Measurements from ENCODE around the gene RCOR1.

Gene RCOR1

DNA sequence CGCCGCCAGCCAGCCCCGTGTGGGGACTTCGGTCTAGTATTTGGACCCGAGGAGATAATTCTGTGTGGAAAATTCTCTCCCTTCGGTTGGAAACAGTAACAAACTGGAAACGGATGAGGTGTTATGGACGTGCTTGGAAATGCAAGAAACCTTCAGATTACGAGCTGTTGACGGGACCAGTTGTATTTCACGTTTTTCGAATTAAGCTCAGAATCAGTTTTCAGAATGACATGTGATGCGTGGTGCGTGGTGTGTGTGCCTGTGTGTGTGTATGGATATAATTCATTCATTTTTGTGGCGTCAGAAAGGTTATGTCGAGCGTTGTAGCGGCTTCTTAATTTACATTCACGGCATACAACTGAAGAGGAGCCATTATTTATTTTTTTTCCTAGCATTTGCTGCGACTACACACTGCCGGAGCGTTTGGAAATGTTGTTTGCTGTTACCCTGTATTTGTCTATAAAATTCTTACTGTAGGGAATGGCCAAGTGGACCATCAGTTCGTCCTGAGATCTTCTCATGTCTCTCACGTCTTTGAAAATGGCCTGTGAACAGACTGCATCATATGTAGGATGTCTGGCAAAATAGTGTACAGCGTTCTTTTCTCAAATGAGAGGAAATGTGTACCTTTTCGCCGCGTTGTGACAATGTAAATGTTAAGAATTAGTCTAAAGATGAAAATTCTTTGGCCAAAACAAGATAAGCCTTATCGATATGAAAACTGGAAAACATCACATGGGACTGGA, 186.1 kb downstream of the RCOR1 start:
- H3K27ac ChIP-seq = peak overlapping the region; percentile 91
- TF ChIP-seq, protein P1, sequence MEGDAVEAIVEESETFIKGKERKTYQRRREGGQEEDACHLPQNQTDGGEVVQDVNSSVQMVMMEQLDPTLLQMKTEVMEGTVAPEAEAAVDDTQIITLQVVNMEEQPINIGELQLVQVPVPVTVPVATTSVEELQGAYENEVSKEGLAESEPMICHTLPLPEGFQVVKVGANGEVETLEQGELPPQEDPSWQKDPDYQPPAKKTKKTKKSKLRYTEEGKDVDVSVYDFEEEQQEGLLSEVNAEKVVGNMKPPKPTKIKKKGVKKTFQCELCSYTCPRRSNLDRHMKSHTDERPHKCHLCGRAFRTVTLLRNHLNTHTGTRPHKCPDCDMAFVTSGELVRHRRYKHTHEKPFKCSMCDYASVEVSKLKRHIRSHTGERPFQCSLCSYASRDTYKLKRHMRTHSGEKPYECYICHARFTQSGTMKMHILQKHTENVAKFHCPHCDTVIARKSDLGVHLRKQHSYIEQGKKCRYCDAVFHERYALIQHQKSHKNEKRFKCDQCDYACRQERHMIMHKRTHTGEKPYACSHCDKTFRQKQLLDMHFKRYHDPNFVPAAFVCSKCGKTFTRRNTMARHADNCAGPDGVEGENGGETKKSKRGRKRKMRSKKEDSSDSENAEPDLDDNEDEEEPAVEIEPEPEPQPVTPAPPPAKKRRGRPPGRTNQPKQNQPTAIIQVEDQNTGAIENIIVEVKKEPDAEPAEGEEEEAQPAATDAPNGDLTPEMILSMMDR (conservative IDR thresholded peaks at IDR 0.05) = no peak

DNA sequence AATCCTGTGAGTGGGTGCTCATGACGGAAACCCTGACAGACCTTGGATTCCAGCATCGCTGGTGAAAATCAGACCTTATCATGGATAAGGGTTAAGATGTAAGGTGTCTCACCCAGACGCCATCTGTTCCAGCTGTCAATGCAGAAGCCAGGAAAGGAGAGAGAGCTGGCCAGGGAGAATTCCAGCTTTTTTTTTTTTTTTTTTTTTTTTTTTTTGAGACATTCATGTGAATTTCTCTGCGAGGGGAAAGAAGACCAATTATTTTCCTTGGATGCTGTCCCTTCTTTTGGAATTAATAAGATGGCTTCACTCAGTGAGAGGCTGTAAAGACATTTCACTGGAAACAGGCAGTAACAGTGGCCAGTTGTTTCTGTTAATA, 186.6 kb downstream of the RCOR1 start:
- H3K27ac ChIP-seq = peak overlapping the region; percentile 91
- TF ChIP-seq, protein P1 (conservative IDR thresholded peaks at IDR 0.05) = no peak

DNA sequence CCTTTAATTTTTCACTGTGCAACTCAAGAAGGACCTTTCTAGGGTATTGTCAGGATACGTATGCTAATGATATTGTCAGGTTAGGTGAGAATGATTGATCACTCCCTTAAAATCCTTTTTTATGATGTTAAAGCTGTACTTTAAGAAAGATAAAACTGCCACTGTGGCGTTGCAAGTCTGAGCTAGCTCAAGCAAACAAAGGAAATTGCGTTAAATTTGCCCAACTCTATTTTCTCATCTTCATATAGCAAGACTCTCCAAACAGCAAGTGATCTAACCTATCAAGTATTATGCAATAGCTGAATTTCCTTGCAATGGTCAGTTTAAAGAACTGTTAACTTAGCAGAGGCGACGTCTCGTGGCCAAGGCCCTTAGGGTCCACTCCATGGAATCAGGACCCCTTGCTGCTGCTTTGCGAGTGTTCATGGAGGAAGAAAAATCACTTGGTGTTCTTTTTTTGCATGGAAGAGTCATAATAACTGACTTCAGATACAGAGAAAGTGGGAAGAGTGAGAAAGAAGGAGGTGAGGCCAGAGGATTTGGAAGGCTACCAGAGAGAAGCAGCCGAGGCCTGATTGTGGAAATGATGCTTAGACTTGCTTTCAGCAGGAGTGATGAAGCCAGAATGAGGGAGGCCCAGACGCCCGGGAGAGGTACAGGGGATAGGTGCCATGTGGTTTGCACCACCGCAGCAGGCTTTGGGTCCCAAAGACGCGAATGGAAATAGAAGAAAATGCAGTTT, 187.3 kb downstream of the RCOR1 start:
- H3K27ac ChIP-seq = peak overlapping the region; percentile 91
- TF ChIP-seq, protein P1 (conservative IDR thresholded peaks at IDR 0.05) = no peak

Measured in VCaP (cell line).